ENCODE measurements around the gene PIGT. TPM values are rescaled to one million over a fixed set of nuclear protein-coding genes. Genes with fewer than 3 reads are reported as not detected.

The PIGT gene
- total and polyA plus RNA-seq, 9 donors, result 30.0 to 172 (median 69.3) TPM

- no peak overlapping the region for H3K27ac ChIP-seq
- DNase-seq, result no peak
- H3K4me1 ChIP-seq (ENCODE audit: insufficient read depth), result no peaks in the 10 kb centered on the region
- H3K4me3 ChIP-seq, result no peak overlapping the region
- no peaks in the 10 kb centered on the region for H3K9me3 ChIP-seq
- TF ChIP-seq POLR2A (IDR thresholded peaks at IDR 0.05), result no peak
- no peak for TF ChIP-seq CTCF (IDR thresholded peaks at IDR 0.05)
- no peak for TF ChIP-seq EP300 (IDR thresholded peaks at IDR 0.05)
- 69 to 74% (median 73%) methylated on average over 7 of the region's 7 CpGs for WGBS, 3 donors
- no peaks in the 10 kb centered on the region for H3K27me3 ChIP-seq
- intact Hi-C loops (cut with DNase I), result loop anchor here in 1 of 4 donors (10.0 kb wide), 1 partner anchor 131 kb away; no protein-coding TSS in a partner anchor
- no peaks in the 10 kb centered on the region for H3K36me3 ChIP-seq
These were observed 30.0 kb downstream of the PIGT start for GRCh38 chr20:45445805-45446562.

GRCh38 chr20:45448270-45448669 lies 32.3 kb downstream of the PIGT start:
- Histone ChIP-seq H3K36me3 (no peaks in the 10 kb centered on the region), H3K27ac (no peak overlapping the region), H3K27me3 (no peaks in the 10 kb centered on the region), H3K9me3 (no peaks in the 10 kb centered on the region), H3K4me1 (ENCODE audit: insufficient read depth) (no peaks in the 10 kb centered on the region), H3K4me3 (no peak overlapping the region)
- 53 to 61% (median 60%) methylated on average over 6 of the region's 6 CpGs for WGBS, 3 donors
- intact Hi-C loops (cut with DNase I), result loop anchor here in 1 of 4 donors (10.0 kb wide), 1 partner anchor 133 kb away; no protein-coding TSS in a partner anchor
- TF ChIP-seq EP300 (IDR thresholded peaks at IDR 0.05) (no peak), CTCF (IDR thresholded peaks at IDR 0.05) (no peak), POLR2A (IDR thresholded peaks at IDR 0.05) (no peak)
- DNase-seq, result no peak

GRCh38 chr20:45449528-45449927 lies 33.6 kb downstream of the PIGT start:
- no peaks in the 10 kb centered on the region for H3K27me3 ChIP-seq
- DNase-seq, result no peak
- intact Hi-C loops (cut with DNase I), result loop anchor here in 1 of 4 donors (10.0 kb wide), 1 partner anchor 135 kb away; no protein-coding TSS in a partner anchor
- no peak overlapping the region for H3K27ac ChIP-seq
- H3K4me1 ChIP-seq (ENCODE audit: insufficient read depth), result no peaks in the 10 kb centered on the region
- 57 to 73% (median 69%) methylated on average over 3 of the region's 3 CpGs for WGBS, 3 donors
- H3K4me3 ChIP-seq, result no peak overlapping the region
- no peaks in the 10 kb centered on the region for H3K9me3 ChIP-seq
- H3K36me3 ChIP-seq, result no peaks in the 10 kb centered on the region
- no peak for TF ChIP-seq POLR2A (IDR thresholded peaks at IDR 0.05)
- no peak for TF ChIP-seq EP300 (IDR thresholded peaks at IDR 0.05)
- no peak for TF ChIP-seq CTCF (IDR thresholded peaks at IDR 0.05)

- H3K27ac ChIP-seq, result no peak overlapping the region
- H3K4me3 ChIP-seq, result no peak overlapping the region
- DNase-seq, result no peak
- H3K36me3 ChIP-seq, result no peaks in the 10 kb centered on the region
- no peaks in the 10 kb centered on the region for H3K27me3 ChIP-seq
- TF ChIP-seq POLR2A (IDR thresholded peaks at IDR 0.05) (no peak), CTCF (IDR thresholded peaks at IDR 0.05) (no peak), EP300 (IDR thresholded peaks at IDR 0.05) (no peak)
- H3K4me1 ChIP-seq (ENCODE audit: insufficient read depth), result no peaks in the 10 kb centered on the region
- intact Hi-C loops (cut with DNase I), result no loop called here
- WGBS, 3 donors, result 61 to 66% (median 62%) methylated on average over 5 of the region's 5 CpGs
- no peaks in the 10 kb centered on the region for H3K9me3 ChIP-seq
These were observed 34.3 kb downstream of the PIGT start for GRCh38 chr20:45450097-45450818.
